Measurements from ENCODE around the gene HABP4. TPM values are rescaled to one million over a fixed set of nuclear protein-coding genes. Genes with fewer than 3 reads are reported as not detected.
A peak's percentile ranks its signal among the peaks of the same experiment; 100 is the strongest.

The HABP4 gene
- total and polyA plus RNA-seq, 9 of the 15 experiments (the other 6 are each of a cell fraction or from before 2014, with no cell fraction given): 0.38 to 2.4 (median 1.9) TPM

- no peak for TF ChIP-seq RBM14 (IDR thresholded peaks at IDR 0.05; ENCODE audit: borderline replicate concordance, insufficient read depth, low read depth, low read length)
- peak; percentile 57; the same call in 1 of the 2 replicates for TF ChIP-seq ZNF76 (CRISPR knock-in tag; IDR thresholded peaks at IDR 0.05; ENCODE audit: borderline replicate concordance)
- TF ChIP-seq SREBF1 (IDR thresholded peaks at IDR 0.05; ENCODE audit: borderline replicate concordance, low read depth, low read length): peak; percentile 53; the same call in 1 of the 2 replicates
- peak; percentile 52; the same call in 1 of the 2 replicates for TF ChIP-seq CTBP1 (IDR thresholded peaks at IDR 0.05; ENCODE audit: borderline replicate concordance)
- 0 out of 4 replicates have a peak, but pooled peaks of 1 of the 2 experiments have one; percentile 21 for TF ChIP-seq ZMIZ1 (IDR thresholded peaks at IDR 0.05; ENCODE audit: low read depth in 2 of 2, low read length in 2 of 2)
- TF ChIP-seq CUX1 (CRISPR knock-in tag; IDR thresholded peaks at IDR 0.05): no peak
- peak; percentile 82; the same call in 1 of the 2 replicates for TF ChIP-seq THRB (CRISPR knock-in tag; conservative IDR thresholded peaks at IDR 0.05)
- TF ChIP-seq ZNF408 (CRISPR knock-in tag; IDR thresholded peaks at IDR 0.05; ENCODE audit: low read depth): no peak
These were observed 32.9 kb upstream of the HABP4 start (continued) for GRCh38 chr9:96417051-96417586.
